IPS DF 6.9 (cell line): Measurements from ENCODE around the gene SPATA3.

Experiments
- DNase-seq: peaks from one replicate; pipeline ENCODE4 v3.0.0-alpha.2; 2013; ENCODE audit warnings: low read depth, low spot score
- H3K27ac ChIP-seq: one replicate; pipeline ENCODE4 v1.5.1; 2013; ENCODE audit warnings: low read length, control low read depth
- H3K27me3 ChIP-seq: 2 replicates; pipeline ENCODE4 v1.6.1; 2013; ENCODE audit warnings: mild to moderate bottlenecking, low read length; ENCODE audit not compliant: control insufficient read depth, insufficient read depth
- H3K36me3 ChIP-seq: 2 replicates; pipeline ENCODE4 v1.6.1; 2013; ENCODE audit warnings: low read length; ENCODE audit not compliant: control insufficient read depth, insufficient read depth
- H3K4me1 ChIP-seq: 2 replicates; pipeline ENCODE4 v1.6.1; 2013; ENCODE audit warnings: low read length; ENCODE audit not compliant: control insufficient read depth, insufficient read depth
- H3K4me3 ChIP-seq: 2 replicates; pipeline ENCODE4 v1.5.1; 2013; ENCODE audit warnings: mild to moderate bottlenecking, low read length
- H3K9me3 ChIP-seq: 2 replicates; pipeline ENCODE4 v1.6.1; 2013; ENCODE audit warnings: low read length, inconsistent platforms; ENCODE audit not compliant: control insufficient read depth, insufficient read depth
- WGBS: extraction: QIAGEN DNeasy Blood & Tissue Kit; methylation state at CpG from one replicate; pipeline ENCODE4 v1.1.7; 2013; ENCODE audit warnings: mixed read lengths, missing lambda C conversion rate; ENCODE audit not compliant: insufficient read length, insufficient coverage; 5-methylcytosine and 5-hydroxymethylcytosine counted together

Gene SPATA3

GRCh38 chr2:231037731-231038482 is 42.0 kb downstream of the SPATA3 start:
- Histone ChIP-seq H3K36me3 (no peaks in the 10 kb centered on the region), H3K27ac (no peak overlapping the region), H3K27me3 (peaks cover 23% of the 10 kb centered on the region), H3K4me3 (peak overlapping the region; percentile 56; the same call in 1 of the 2 replicates), H3K9me3 (no peaks in the 10 kb centered on the region), H3K4me1 (peaks cover 1% of the 10 kb centered on the region; the same call in 1 of the 2 replicates)
- DNase-seq: no peak
- no CpG with 5 or more reads among the region's 104 CpGs for WGBS

- H3K27me3 ChIP-seq: peaks cover 23% of the 10 kb centered on the region
- peak overlapping the region; percentile 34; the same call in 1 of the 2 replicates for H3K4me3 ChIP-seq
- no peak for DNase-seq
- peaks cover 1% of the 10 kb centered on the region; the same call in 1 of the 2 replicates for H3K4me1 ChIP-seq
- H3K27ac ChIP-seq: no peak overlapping the region
- no CpG with 5 or more reads among the region's 21 CpGs for WGBS
- H3K9me3 ChIP-seq: no peaks in the 10 kb centered on the region
- no peaks in the 10 kb centered on the region for H3K36me3 ChIP-seq
Measured at GRCh38 chr2:231038483-231039293, 42.8 kb downstream of the SPATA3 start.

GRCh38 chr2:231039294-231039664 is 43.4 kb downstream of the SPATA3 start:
- H3K27me3 ChIP-seq: peaks cover 23% of the 10 kb centered on the region
- no peak overlapping the region for H3K4me3 ChIP-seq
- no peak for DNase-seq
- H3K27ac ChIP-seq: no peak overlapping the region
- H3K36me3 ChIP-seq: no peaks in the 10 kb centered on the region
- no peaks in the 10 kb centered on the region for H3K9me3 ChIP-seq
- no CpG with 5 or more reads among the region's 6 CpGs for WGBS
- peaks cover 1% of the 10 kb centered on the region; the same call in 1 of the 2 replicates for H3K4me1 ChIP-seq

GRCh38 chr2:231039821-231040364 is 44.0 kb downstream of the SPATA3 start:
- H3K27ac ChIP-seq: no peak overlapping the region
- peaks cover 1% of the 10 kb centered on the region; the same call in 1 of the 2 replicates for H3K4me1 ChIP-seq
- no peaks in the 10 kb centered on the region for H3K36me3 ChIP-seq
- no CpG with 5 or more reads among the region's 8 CpGs for WGBS
- no peak for DNase-seq
- peaks cover 23% of the 10 kb centered on the region for H3K27me3 ChIP-seq
- H3K4me3 ChIP-seq: no peak overlapping the region
- no peaks in the 10 kb centered on the region for H3K9me3 ChIP-seq

- WGBS: no CpG with 5 or more reads among the region's 8 CpGs
- peaks cover 20% of the 10 kb centered on the region for H3K27me3 ChIP-seq
- no peak for DNase-seq
- H3K36me3 ChIP-seq: no peaks in the 10 kb centered on the region
- H3K4me1 ChIP-seq: peaks cover 1% of the 10 kb centered on the region; the same call in 1 of the 2 replicates
- H3K9me3 ChIP-seq: no peaks in the 10 kb centered on the region
- no peak overlapping the region for H3K27ac ChIP-seq
- no peak overlapping the region for H3K4me3 ChIP-seq
Measured at GRCh38 chr2:231041061-231041689, 45.3 kb downstream of the SPATA3 start.

- H3K36me3 ChIP-seq: no peaks in the 10 kb centered on the region
- WGBS: no CpG with 5 or more reads among the region's 4 CpGs
- DNase-seq: no peak
- peaks cover 2% of the 10 kb centered on the region for H3K27me3 ChIP-seq
- H3K9me3 ChIP-seq: no peaks in the 10 kb centered on the region
- no peak overlapping the region for H3K4me3 ChIP-seq
- no peak overlapping the region for H3K27ac ChIP-seq
- no peaks in the 10 kb centered on the region for H3K4me1 ChIP-seq
Measured at GRCh38 chr2:231043796-231044195, 47.9 kb downstream of the SPATA3 start.

- Histone ChIP-seq H3K36me3 (no peaks in the 10 kb centered on the region), H3K4me1 (no peaks in the 10 kb centered on the region), H3K4me3 (no peak overlapping the region), H3K27me3 (no peaks in the 10 kb centered on the region; the same call in 1 of the 2 replicates), H3K27ac (no peak overlapping the region), H3K9me3 (no peaks in the 10 kb centered on the region)
- no CpG with 5 or more reads among the region's 5 CpGs for WGBS
- no peak for DNase-seq
Measured at GRCh38 chr2:231046916-231047273, 51.0 kb downstream of the SPATA3 start.

GRCh38 chr2:231047274-231047922 is 51.5 kb downstream of the SPATA3 start:
- DNase-seq: no peak
- Histone ChIP-seq H3K27me3 (peaks cover 2% of the 10 kb centered on the region; the same call in 1 of the 2 replicates), H3K4me1 (0 out of 2 replicates have a peak, but pooled peaks cover 2% of the 10 kb centered on the region), H3K4me3 (no peak overlapping the region), H3K9me3 (no peaks in the 10 kb centered on the region), H3K27ac (no peak overlapping the region), H3K36me3 (no peaks in the 10 kb centered on the region)
- WGBS: no CpG with 5 or more reads among the region's 8 CpGs

- Histone ChIP-seq H3K27ac (no peak overlapping the region), H3K4me3 (no peak overlapping the region), H3K27me3 (peaks cover 4% of the 10 kb centered on the region; the same call in 1 of the 2 replicates), H3K9me3 (no peaks in the 10 kb centered on the region), H3K36me3 (no peaks in the 10 kb centered on the region), H3K4me1 (0 out of 2 replicates have a peak, but pooled peaks cover 3% of the 10 kb centered on the region)
- DNase-seq: no peak
- WGBS: no CpG with 5 or more reads among the region's 10 CpGs
Measured at GRCh38 chr2:231047923-231048915, 52.3 kb downstream of the SPATA3 start.
